ENCODE measurements around the gene NEK1. TPM values are rescaled to one million over a fixed set of nuclear protein-coding genes. Genes with fewer than 3 reads are reported as not detected.

The NEK1 gene
- total and polyA plus RNA-seq, 2 of the 8 experiments (the other 6 are each of a cell fraction or from before 2014, with no cell fraction given), result 3.9 to 11.7 TPM

- no peak for DNase-seq (ENCODE audit: low read depth in 1 of 2, low spot score in 2 of 2)
- Histone ChIP-seq H3K18ac (ENCODE audit: extremely low read depth, low read length) (no peak overlapping the region), H3K14ac (ENCODE audit: insufficient read length) (no peak overlapping the region), H3K23me2 (ENCODE audit: low read depth, low read length) (no peaks in the 10 kb centered on the region), H3K27me3 (replicated peaks in 1 of 4; ENCODE audit: control insufficient read depth in 3 of 4, extremely low read depth in 1 of 4, insufficient read depth in 3 of 4, low read length in 3 of 4) (no peaks in the 10 kb centered on the region), H3K4me2 (ENCODE audit: insufficient read depth in 1 of 2, low read depth in 2 of 2, low read length in 2 of 2) (no peak overlapping the region), H3K4ac (replicated peaks; ENCODE audit: insufficient read length, low read depth, low read length) (no peak overlapping the region), H2BK20ac (ENCODE audit: low read length) (no peak overlapping the region), H3K27ac (ENCODE audit: low read depth, low read length) (no peak overlapping the region), H3K79me2 (ENCODE audit: control insufficient read depth in 1 of 2, insufficient read depth in 2 of 2, low read length in 2 of 2) (no peaks in the 10 kb centered on the region), H2BK120ac (replicated peaks; ENCODE audit: low read depth, low read length) (no peak overlapping the region), H3K4me3 (ENCODE audit: extremely low read depth in 1 of 4, insufficient read depth in 2 of 4, low read depth in 3 of 4, low read length in 4 of 4) (no peak overlapping the region), H3K79me1 (ENCODE audit: low read depth, low read length) (no peaks in the 10 kb centered on the region), H2AFZ (ENCODE audit: low read length) (no peak overlapping the region), H3K23ac (ENCODE audit: insufficient read length) (no peak overlapping the region), H4K5ac (ENCODE audit: insufficient read length, low read depth, low read length) (no peak overlapping the region), H2BK15ac (ENCODE audit: low read length) (no peak overlapping the region), H3K36me3 (ENCODE audit: control insufficient read depth in 2 of 4, insufficient read depth in 4 of 4, low read length in 3 of 4) (no peaks in the 10 kb centered on the region), H4K91ac (replicated peaks; ENCODE audit: insufficient read length, low read length) (no peak overlapping the region), H3K56ac (replicated peaks; ENCODE audit: insufficient read length, low read depth, low read length) (no peak overlapping the region), H3K9ac (replicated peaks in 1 of 4; ENCODE audit: extremely low read depth in 1 of 4, low read depth in 3 of 4, low read length in 3 of 4) (no peak overlapping the region), H2AK5ac (ENCODE audit: low read depth, low read length) (no peak overlapping the region), H2BK12ac (ENCODE audit: low read depth, low read length) (no peak overlapping the region), H4K8ac (ENCODE audit: extremely low read depth, insufficient read depth, low read length) (no peak overlapping the region), H3K4me1 (replicated peaks in 1 of 4; ENCODE audit: control insufficient read depth in 3 of 4, insufficient read depth in 4 of 4, low read length in 3 of 4) (no peaks in the 10 kb centered on the region), H2BK5ac (ENCODE audit: low read depth, low read length) (no peak overlapping the region), H3K9me3 (ENCODE audit: insufficient read depth in 2 of 2, low read depth in 1 of 2, low read length in 1 of 2) (no peaks in the 10 kb centered on the region), H4K20me1 (replicated peaks in 1 of 2; ENCODE audit: control insufficient read depth in 1 of 2, insufficient read depth in 2 of 2, low read length in 2 of 2) (no peaks in the 10 kb centered on the region)
- ChIA-PET POLR2A (ENCODE audit: partially characterized antibody) (interaction anchor here (0.6 kb wide), 1 partner anchor 116 kb away, joined by 3 read pairs; no protein-coding TSS in a partner anchor), CTCF (ENCODE audit: partially characterized antibody) (interaction anchor here (0.6 kb wide), 1 partner anchor 328 kb away, joined by 4 read pairs; no protein-coding TSS in a partner anchor)
- 86% methylated on average over 3 of the region's 3 CpGs; no CpG with 5 or more reads in 1 of the 2 experiments for WGBS, 2 experiments (ENCODE audit: extremely low coverage in 1 of 2, insufficient coverage in 1 of 2, insufficient read length in 1 of 2, insufficient replicate concordance in 2 of 2, low coverage in 1 of 2, low lambda C conversion rate in 2 of 2, missing lambda C conversion rate in 1 of 2)
- FAIRE-seq, result no peak
- no peak for TF ChIP-seq EGR1 (IDR thresholded peaks at IDR 0.05; ENCODE audit: borderline replicate concordance, low read depth, low read length)
- TF ChIP-seq SUZ12 (IDR thresholded peaks at IDR 0.05; ENCODE audit: low read length), result no peak
- no peak for TF ChIP-seq SRF (IDR thresholded peaks at IDR 0.05; ENCODE audit: low read depth, low read length)
- no peak for TF ChIP-seq MAFK (IDR thresholded peaks at IDR 0.05; ENCODE audit: low read depth, low read length)
- TF ChIP-seq TAF1 (IDR thresholded peaks at IDR 0.05; ENCODE audit: low read depth, low read length), result no peak
- TF ChIP-seq CEBPB (IDR thresholded peaks at IDR 0.05; ENCODE audit: low read depth, low read length), result no peak
- no peak for TF ChIP-seq BCL11A (IDR thresholded peaks at IDR 0.05; ENCODE audit: low read depth in 2 of 2, low read length in 2 of 2)
- no peak for TF ChIP-seq E2F6 (IDR thresholded peaks at IDR 0.05)
- TF ChIP-seq SP2 (IDR thresholded peaks at IDR 0.05; ENCODE audit: low read length), result no peak
- TF ChIP-seq SP4 (IDR thresholded peaks at IDR 0.05; ENCODE audit: low read length), result no peak
- no peak for TF ChIP-seq TAF7 (optimal IDR thresholded peaks at IDR 0.05; ENCODE audit: borderline replicate concordance, low read depth, low read length)
- no peak for TF ChIP-seq KDM5A (IDR thresholded peaks at IDR 0.05; ENCODE audit: low read length)
- no peak for TF ChIP-seq JUN (IDR thresholded peaks at IDR 0.05; ENCODE audit: low read depth, low read length)
- TF ChIP-seq SP1 (IDR thresholded peaks at IDR 0.05; ENCODE audit: low read depth, low read length), result no peak
- no peak for TF ChIP-seq SIRT6 (IDR thresholded peaks at IDR 0.05; ENCODE audit: low read length)
- no peak for TF ChIP-seq RXRA (IDR thresholded peaks at IDR 0.05; ENCODE audit: insufficient read depth, low read depth, low read length)
Observed at GRCh38 chr4:169384779-169385178, 227.6 kb downstream of the NEK1 start.
